Gastrocnemius medialis (tissue), 4 donors: ENCODE results near the gene PAPOLA.

Source experiments
- CTCF ChIP-seq, 5 experiments: fragments of 450-650 bp in 3 of 5; fragments of 200-600 bp in 2 of 5; sonication (generic) in 2 of 5; IDR thresholded peaks in 4 of 5; conservative IDR thresholded peaks in 1 of 5; 1 replicate in 4 of 5; 2 replicates in 1 of 5; pipeline ENCODE4 v1.5.1; 2016 to 2019; ENCODE audit warnings: antibody characterized with exemption in 5 of 5, mild to moderate bottlenecking in 3 of 5, moderate library complexity in 3 of 5
- POLR2A ChIP-seq, 2 donors: fragments of 450-650 bp; IDR thresholded peaks; one replicate each; pipeline ENCODE4 v1.6.1; 2017; ENCODE audit warnings: antibody characterized with exemption in 2 of 2, mild to moderate bottlenecking in 2 of 2, moderate library complexity in 2 of 2

- TF ChIP-seq POLR2A (IDR thresholded peaks at IDR 0.05) = no peak
- no peak for TF ChIP-seq CTCF (IDR thresholded peaks at IDR 0.05 in 4 of 5, conservative IDR thresholded peaks at IDR 0.05 in 1 of 5)
Measured at GRCh38 chr14:96514694-96515093, 12.5 kb downstream of the PAPOLA start.
